C4-2B (cell line): ENCODE measurements around the gene TFDP2.

Experiments
- H3K27ac ChIP-seq: fragments of 450-650 bp; 2 replicates; pipeline ENCODE4 v1.5.1; 2017
- CTCF ChIP-seq: fragments of 450-650 bp; conservative IDR thresholded peaks from 2 replicates; pipeline ENCODE4 v1.5.1; 2017; ENCODE audit warnings: mild to moderate bottlenecking
- ZFX ChIP-seq: fragments of 450-650 bp; IDR thresholded peaks from 2 replicates; pipeline ENCODE4 v1.6.1; 2017

Gene TFDP2

GRCh38 chr3:141895731-141896130 is 253.6 kb downstream of the TFDP2 start:
- no peak for TF ChIP-seq CTCF
- no peak for TF ChIP-seq ZFX
- H3K27ac ChIP-seq = no peak overlapping the region

- TF ChIP-seq CTCF = no peak
- no peak for TF ChIP-seq ZFX
- no peak overlapping the region for H3K27ac ChIP-seq
Observed at GRCh38 chr3:141894524-141895176, 254.7 kb downstream of the TFDP2 start.
